ENCODE results near the gene BRINP3. TPM values are rescaled to one million over a fixed set of nuclear protein-coding genes. Genes with fewer than 3 reads are reported as not detected.

The BRINP3 gene
- total RNA-seq, 1 donor from 2014 or later = 2.1 TPM

GRCh38 chr1:190296453-190296852 is 181.2 kb downstream of the BRINP3 start:
- ATAC-seq (no peak), DNase-seq (no peak)
- intact Hi-C loops (cut with DNase I) = no loop called here
- Histone ChIP-seq H3K4me3 (no peak overlapping the region), H3K36me3 (no peaks in the 10 kb centered on the region), H3K27ac (no peak overlapping the region), H3K9me3 (no peaks in the 10 kb centered on the region), H3K27me3 (ENCODE audit: low read depth) (no peaks in the 10 kb centered on the region), H3K4me1 (no peaks in the 10 kb centered on the region)
- no peak for TF ChIP-seq CTCF (IDR thresholded peaks at IDR 0.05)

- Histone ChIP-seq H3K36me3 (no peaks in the 10 kb centered on the region), H3K27me3 (ENCODE audit: low read depth) (no peaks in the 10 kb centered on the region), H3K4me1 (no peaks in the 10 kb centered on the region), H3K27ac (no peak overlapping the region), H3K4me3 (no peak overlapping the region), H3K9me3 (no peaks in the 10 kb centered on the region)
- no peak for TF ChIP-seq CTCF (IDR thresholded peaks at IDR 0.05)
- intact Hi-C loops (cut with DNase I) = no loop called here
- DNase-seq (no peak), ATAC-seq (no peak)
Observed at GRCh38 chr1:190289897-190290296, 187.8 kb downstream of the BRINP3 start.

GRCh38 chr1:190286111-190286510 is 191.6 kb downstream of the BRINP3 start:
- ATAC-seq (no peak), DNase-seq (no peak)
- intact Hi-C loops (cut with DNase I) = no loop called here
- Histone ChIP-seq H3K27me3 (ENCODE audit: low read depth) (no peaks in the 10 kb centered on the region), H3K4me3 (no peak overlapping the region), H3K9me3 (no peaks in the 10 kb centered on the region), H3K4me1 (no peaks in the 10 kb centered on the region), H3K36me3 (no peaks in the 10 kb centered on the region), H3K27ac (no peak overlapping the region)
- no peak for TF ChIP-seq CTCF (IDR thresholded peaks at IDR 0.05)

GRCh38 chr1:190277107-190277506 is 200.6 kb downstream of the BRINP3 start:
- no peaks in the 10 kb centered on the region for H3K27me3 ChIP-seq (ENCODE audit: low read depth)
- H3K36me3 ChIP-seq = no peaks in the 10 kb centered on the region
- no peaks in the 10 kb centered on the region for H3K4me1 ChIP-seq
- no peak for TF ChIP-seq CTCF (IDR thresholded peaks at IDR 0.05)
- no peaks in the 10 kb centered on the region for H3K9me3 ChIP-seq
- intact Hi-C loops (cut with DNase I) = no loop called here
- no peak for ATAC-seq
- DNase-seq = no peak
- no peak overlapping the region for H3K27ac ChIP-seq
- H3K4me3 ChIP-seq = no peak overlapping the region

GRCh38 chr1:190274721-190275120 is 202.9 kb downstream of the BRINP3 start:
- intact Hi-C loops (cut with DNase I) = no loop called here
- Histone ChIP-seq H3K4me1 (no peaks in the 10 kb centered on the region), H3K27me3 (ENCODE audit: low read depth) (no peaks in the 10 kb centered on the region), H3K9me3 (no peaks in the 10 kb centered on the region), H3K4me3 (no peak overlapping the region), H3K27ac (no peak overlapping the region), H3K36me3 (no peaks in the 10 kb centered on the region)
- DNase-seq (no peak), ATAC-seq (no peak)
- no peak for TF ChIP-seq CTCF (IDR thresholded peaks at IDR 0.05)

GRCh38 chr1:190273161-190273560 is 204.5 kb downstream of the BRINP3 start:
- Histone ChIP-seq H3K36me3 (no peaks in the 10 kb centered on the region), H3K27ac (no peak overlapping the region), H3K9me3 (no peaks in the 10 kb centered on the region), H3K4me1 (no peaks in the 10 kb centered on the region), H3K27me3 (ENCODE audit: low read depth) (no peaks in the 10 kb centered on the region), H3K4me3 (no peak overlapping the region)
- intact Hi-C loops (cut with DNase I) = no loop called here
- no peak for ATAC-seq
- no peak for TF ChIP-seq CTCF (IDR thresholded peaks at IDR 0.05)
- no peak for DNase-seq
